ENCODE measurements around the gene SOX11. TPM values are rescaled to one million over a fixed set of nuclear protein-coding genes. Genes with fewer than 3 reads are reported as not detected.
A peak's percentile ranks its signal among the peaks of the same experiment; 100 is the strongest.

Gene SOX11
- total and polyA plus RNA-seq, 2 donors (not counting 1 experiment from before 2014, with no cell fraction given): 0.01 TPM; not detected in 1

DNA sequence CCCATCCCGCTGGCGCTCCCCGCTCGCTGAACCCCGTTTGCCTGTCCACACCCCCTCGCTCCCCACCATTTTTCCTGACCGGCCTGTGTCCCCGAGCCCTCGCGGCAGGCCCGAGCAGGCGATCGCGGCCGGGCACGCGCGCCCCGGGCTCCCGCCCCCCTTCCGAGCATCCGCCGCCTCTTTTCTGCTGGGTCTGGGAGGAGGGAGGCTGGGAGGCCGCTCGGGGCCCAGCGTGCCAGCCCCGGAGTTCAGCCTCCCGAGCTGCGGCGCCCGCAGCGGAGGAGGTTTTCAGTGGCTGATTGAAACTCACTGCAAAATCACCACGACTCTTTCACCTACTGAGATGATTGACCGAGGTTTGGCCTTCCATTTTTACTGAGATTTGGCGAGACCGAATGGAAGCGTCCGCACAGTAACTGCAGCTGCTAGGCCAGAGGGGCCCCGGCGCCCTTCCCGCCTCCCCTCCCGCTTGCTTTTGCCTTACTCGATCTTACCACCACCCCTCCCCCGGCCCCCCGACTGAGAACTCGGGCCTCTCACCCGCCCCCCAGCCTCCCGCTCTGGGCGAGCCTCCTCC, 4.8 kb downstream of the SOX11 start:
- peak overlapping the region; percentile 34 for H3K4me3 Mint-ChIP-seq
- intact Hi-C loops (cut with micrococcal nuclease): no loop called here
- WGBS (ENCODE audit: insufficient coverage): 4% methylated on average over 36 of the region's 49 CpGs
- CTCF ChIA-PET: no interaction called here
- no peak for TF ChIP-seq CTCF (IDR thresholded peaks at IDR 0.05)
- TF ChIP-seq EZH2 (IDR thresholded peaks at IDR 0.05; ENCODE audit: borderline replicate concordance, insufficient read depth, low read depth, low read length, poor library complexity, severe bottlenecking): no peak
- POLR2A ChIA-PET: no interaction called here
- peaks cover 12 to 14% of the 10 kb centered on the region in 2 donors for H3K4me1 ChIP-seq (ENCODE audit: control insufficient read depth in 2 of 2, insufficient read depth in 2 of 2, low read length in 2 of 2)
- H3K36me3 ChIP-seq (replicated peaks in 1 of 2; ENCODE audit: control extremely low read depth in 1 of 2, control insufficient read depth in 1 of 2, extremely low read depth in 1 of 2, insufficient read depth in 2 of 2, low read length in 1 of 2): no peaks in the 10 kb centered on the region
- H4K20me1 ChIP-seq (ENCODE audit: control insufficient read depth, insufficient read depth, low read length, poor library complexity, severe bottlenecking): no peaks in the 10 kb centered on the region
- H3K27ac ChIP-seq (ENCODE audit: low read length in 2 of 2): no peak overlapping the region
- H2AFZ ChIP-seq (ENCODE audit: insufficient read depth, low read depth, low read length, poor library complexity, severe bottlenecking): peak overlapping the region; percentile 58
- peak overlapping the region; percentile 59 for H3K4me2 ChIP-seq (replicated peaks; ENCODE audit: low read depth, low read length, poor library complexity, severe bottlenecking)
- no peak for ATAC-seq (ENCODE audit: low read depth)
- H3K4me1 Mint-ChIP-seq: peaks cover 10% of the 10 kb centered on the region
- no peak overlapping the region for H3K27ac Mint-ChIP-seq
- H3K9ac ChIP-seq (ENCODE audit: low read length): peak overlapping the region; percentile 32
- peaks cover 0 to 32% (median 23%) of the 10 kb centered on the region in 4 experiments for H3K27me3 ChIP-seq (replicated peaks in 1 of 4; ENCODE audit: control extremely low read depth in 1 of 4, control insufficient read depth in 3 of 4, insufficient read depth in 4 of 4, low read length in 3 of 4)
- peaks cover 57% of the 10 kb centered on the region for H3K27me3 Mint-ChIP-seq
- peak overlapping the region in 3 of 5 experiments; percentile 20 to 37 (median 29) for H3K4me3 ChIP-seq (ENCODE audit: control extremely low read depth in 1 of 5, extremely low read depth in 1 of 5, insufficient read depth in 1 of 5, low read depth in 2 of 5, low read length in 4 of 5)
- no peaks in the 10 kb centered on the region for H3K79me2 ChIP-seq (ENCODE audit: control insufficient read depth, insufficient read depth, low read length)
- H3K9me3 Mint-ChIP-seq (ENCODE audit: insufficient read depth): no peaks in the 10 kb centered on the region
- DNase-seq: peak; percentile 20
- peaks cover 0 to 15% (median 0%) of the 10 kb centered on the region in 3 donors for H3K9me3 ChIP-seq (ENCODE audit: control extremely low read depth in 1 of 3, control insufficient read depth in 2 of 3, insufficient read depth in 1 of 3, low read length in 2 of 3)

DNA sequence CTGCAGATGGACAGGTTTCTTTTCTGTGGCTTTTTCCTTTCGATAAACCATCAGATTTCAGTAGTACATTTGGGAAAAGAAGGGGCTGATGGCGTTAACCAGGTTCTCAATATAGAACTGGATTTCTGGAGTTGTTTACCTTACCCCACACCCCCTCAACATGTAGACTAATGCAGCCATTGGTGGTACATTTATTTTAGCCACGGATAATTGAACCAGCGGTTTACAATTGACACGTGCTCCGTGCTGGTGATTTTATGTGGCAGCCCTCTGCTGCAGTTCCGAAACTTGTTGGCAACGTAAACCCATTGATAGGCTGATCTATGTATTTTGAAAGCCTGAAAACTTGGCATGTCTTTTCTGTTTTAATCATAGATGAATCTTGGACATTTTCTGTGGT, 5.4 kb downstream of the SOX11 start:
- H3K9me3 ChIP-seq (ENCODE audit: control extremely low read depth in 1 of 3, control insufficient read depth in 2 of 3, insufficient read depth in 1 of 3, low read length in 2 of 3): peaks cover 0 to 12% (median 0%) of the 10 kb centered on the region in 3 donors
- no peaks in the 10 kb centered on the region for H3K79me2 ChIP-seq (ENCODE audit: control insufficient read depth, insufficient read depth, low read length)
- Mint-ChIP-seq H3K9me3 (ENCODE audit: insufficient read depth) (no peaks in the 10 kb centered on the region), H3K27ac (no peak overlapping the region), H3K27me3 (peaks cover 59% of the 10 kb centered on the region), H3K4me3 (no peak overlapping the region), H3K4me1 (peaks cover 10% of the 10 kb centered on the region)
- TF ChIP-seq EZH2 (IDR thresholded peaks at IDR 0.05; ENCODE audit: borderline replicate concordance, insufficient read depth, low read depth, low read length, poor library complexity, severe bottlenecking) (no peak), CTCF (IDR thresholded peaks at IDR 0.05) (no peak)
- POLR2A ChIA-PET: no interaction called here
- no peak for ATAC-seq (ENCODE audit: low read depth)
- peaks cover 0 to 31% (median 22%) of the 10 kb centered on the region in 4 experiments for H3K27me3 ChIP-seq (replicated peaks in 1 of 4; ENCODE audit: control extremely low read depth in 1 of 4, control insufficient read depth in 3 of 4, insufficient read depth in 4 of 4, low read length in 3 of 4)
- no peak overlapping the region for H2AFZ ChIP-seq (ENCODE audit: insufficient read depth, low read depth, low read length, poor library complexity, severe bottlenecking)
- H3K36me3 ChIP-seq (replicated peaks in 1 of 2; ENCODE audit: control extremely low read depth in 1 of 2, control insufficient read depth in 1 of 2, extremely low read depth in 1 of 2, insufficient read depth in 2 of 2, low read length in 1 of 2): no peaks in the 10 kb centered on the region
- H3K4me3 ChIP-seq (ENCODE audit: control extremely low read depth in 1 of 5, extremely low read depth in 1 of 5, insufficient read depth in 1 of 5, low read depth in 2 of 5, low read length in 4 of 5): no peak overlapping the region
- intact Hi-C loops (cut with micrococcal nuclease): no loop called here
- CTCF ChIA-PET: no interaction called here
- DNase-seq: no peak
- no peak overlapping the region for H3K27ac ChIP-seq (ENCODE audit: low read length in 2 of 2)
- peak overlapping the region; percentile 59 for H3K4me2 ChIP-seq (replicated peaks; ENCODE audit: low read depth, low read length, poor library complexity, severe bottlenecking)
- H4K20me1 ChIP-seq (ENCODE audit: control insufficient read depth, insufficient read depth, low read length, poor library complexity, severe bottlenecking): no peaks in the 10 kb centered on the region
- H3K4me1 ChIP-seq (ENCODE audit: control insufficient read depth in 2 of 2, insufficient read depth in 2 of 2, low read length in 2 of 2): peaks cover 12 to 14% of the 10 kb centered on the region in 2 donors
- H3K9ac ChIP-seq (ENCODE audit: low read length): no peak overlapping the region
- WGBS (ENCODE audit: insufficient coverage): 46% methylated on average over 6 of the region's 8 CpGs
